ENCODE data around the gene IL7R.

Gene IL7R

GRCh38 chr5:35908228-35908627 lies 51.5 kb downstream of the IL7R start:
- DNase-seq (ENCODE audit: low read depth) = no peak

DNA sequence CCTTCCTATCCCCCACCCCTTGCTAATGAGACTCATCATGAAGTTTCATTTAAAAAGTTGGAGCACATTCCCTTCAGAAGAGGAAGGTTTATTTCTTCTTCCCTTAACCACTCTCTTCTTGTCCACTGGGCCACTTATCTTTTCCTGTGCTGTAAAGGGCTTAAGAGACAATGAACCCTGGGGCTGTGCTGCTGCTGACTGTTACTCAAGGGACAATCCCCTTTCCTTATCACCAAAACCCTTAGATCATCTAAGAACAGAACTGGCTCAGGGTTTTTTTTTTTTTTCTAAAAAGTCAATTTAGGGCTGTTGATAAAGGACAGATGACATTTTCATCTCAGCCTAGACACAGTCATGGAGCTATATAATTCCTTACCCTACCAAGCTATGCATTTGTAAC lies 52.1 kb downstream of the IL7R start:
- no peak for DNase-seq (ENCODE audit: low read depth)

GRCh38 chr5:35919191-35919590 lies 62.5 kb downstream of the IL7R start:
- peak; percentile 15 for DNase-seq (ENCODE audit: low read depth)

- DNase-seq (ENCODE audit: low read depth) = no peak
These were observed 64.2 kb downstream of the IL7R start for GRCh38 chr5:35920890-35921289.

DNA sequence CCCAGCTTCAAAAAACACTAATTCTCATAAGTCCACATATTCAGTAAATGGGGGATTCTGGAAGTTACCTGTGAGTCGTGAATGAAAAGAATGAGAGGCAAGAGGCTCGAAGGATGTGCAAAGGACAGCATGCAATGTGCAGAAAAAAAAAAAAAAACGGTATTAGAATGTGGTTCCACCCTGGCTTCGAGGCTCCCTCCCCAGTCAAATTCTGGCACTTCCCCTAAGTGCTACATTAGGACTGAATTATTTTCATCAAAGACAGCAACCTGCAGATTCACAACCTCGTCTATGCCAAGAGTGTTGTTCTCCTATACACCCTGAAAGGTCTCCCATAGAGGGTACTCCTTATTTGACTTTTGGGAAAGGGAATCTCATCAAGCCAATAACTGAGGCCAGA lies 65.2 kb downstream of the IL7R start:
- DNase-seq (ENCODE audit: low read depth) = no peak

DNA sequence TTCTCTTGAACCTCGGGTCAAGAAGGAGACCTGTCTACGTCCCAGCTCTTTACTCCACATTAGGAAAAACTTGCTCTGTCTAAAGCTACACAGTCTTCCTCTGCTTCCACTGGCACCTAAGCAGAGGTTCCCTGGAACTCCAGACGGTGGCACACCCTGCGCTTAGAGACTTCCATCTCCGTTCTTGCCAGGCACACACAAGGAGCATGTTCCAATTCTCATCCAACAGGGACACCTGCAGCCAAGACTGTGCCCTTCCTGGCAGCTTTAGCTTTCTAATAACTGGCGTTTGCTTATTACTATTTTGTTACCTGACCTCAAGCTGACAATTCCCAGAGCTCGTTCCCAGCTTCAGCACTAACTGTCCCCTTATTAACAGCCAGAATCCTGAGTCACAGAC lies 65.8 kb downstream of the IL7R start:
- DNase-seq (ENCODE audit: low read depth) = no peak

DNA sequence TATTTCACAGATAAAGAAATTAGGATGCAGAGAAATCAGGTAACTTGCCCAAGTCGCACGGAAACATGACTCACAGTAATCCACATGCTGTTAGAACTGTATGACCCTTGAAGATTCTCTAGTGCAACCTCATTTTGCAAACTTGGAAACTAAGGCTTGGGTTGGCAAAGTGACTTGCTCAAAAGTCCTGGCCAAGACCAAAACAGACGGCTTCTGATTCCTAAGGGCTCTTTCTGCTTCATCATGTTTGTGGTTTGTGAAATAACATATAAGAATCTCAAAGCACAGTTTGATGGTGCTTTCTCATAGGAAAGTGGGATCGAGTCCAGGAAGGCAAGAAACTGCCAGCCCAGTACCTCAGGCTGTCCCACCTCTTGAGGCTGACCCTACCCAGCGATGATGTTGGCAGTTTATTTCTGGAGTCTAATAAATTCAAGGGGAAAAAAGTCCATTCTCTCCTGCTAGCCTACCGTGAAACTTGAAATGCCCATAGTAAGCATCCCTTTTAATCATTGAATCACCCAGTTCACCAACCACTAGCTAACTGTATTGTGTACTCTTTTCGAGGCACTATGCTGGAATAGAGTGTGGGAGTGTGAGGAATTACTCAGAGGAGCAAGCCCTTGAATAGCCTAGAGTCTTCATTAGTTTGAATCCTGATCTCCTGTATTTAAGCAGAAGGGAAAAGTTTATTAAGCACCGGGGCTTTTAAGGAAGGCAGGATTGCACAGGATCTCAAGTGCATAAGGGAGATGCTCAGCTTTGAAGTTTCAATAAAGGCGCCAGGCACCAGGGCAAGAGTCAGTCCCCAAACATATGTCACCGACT lies 67.6 kb downstream of the IL7R start:
- peak; percentile 75 for DNase-seq (ENCODE audit: low read depth)

DNA sequence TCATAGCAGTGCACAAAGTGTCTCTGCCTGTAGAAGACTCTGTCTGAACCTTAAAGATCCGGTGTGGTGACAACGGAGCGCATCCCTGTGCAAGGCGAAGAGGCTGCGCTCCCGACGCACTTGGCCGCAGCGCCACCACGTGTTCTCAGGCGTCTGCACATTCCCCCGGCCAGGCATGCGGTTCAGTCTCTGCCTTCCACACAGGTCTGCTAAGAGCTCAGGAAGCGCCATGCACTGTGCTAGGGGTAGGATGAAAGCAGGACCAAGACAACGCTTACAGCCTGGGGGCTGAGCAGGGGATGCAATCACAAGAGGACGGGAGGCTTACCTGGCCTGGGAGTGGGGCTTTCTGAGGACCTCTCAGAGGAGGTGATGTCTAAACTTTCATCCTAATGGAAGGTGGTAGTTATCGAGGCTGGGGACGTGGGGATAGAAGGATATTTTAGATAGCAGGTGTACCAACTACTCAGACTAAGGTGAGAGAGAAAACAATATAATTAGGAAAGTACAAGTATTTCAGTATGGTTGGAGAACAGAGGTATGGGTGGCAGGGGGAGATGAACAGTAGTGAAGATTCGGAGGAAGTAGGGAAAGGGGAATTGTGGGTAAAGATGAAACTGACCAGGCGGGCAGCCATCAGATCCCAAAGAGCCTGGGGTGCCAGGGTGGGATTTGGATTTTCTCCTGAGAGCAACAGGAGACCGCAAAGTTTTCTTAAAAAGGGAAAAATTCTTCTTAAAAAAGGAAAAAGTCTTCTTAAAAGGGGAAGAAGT lies 68.4 kb downstream of the IL7R start:
- peak; percentile 23 for DNase-seq (ENCODE audit: low read depth)

DNA sequence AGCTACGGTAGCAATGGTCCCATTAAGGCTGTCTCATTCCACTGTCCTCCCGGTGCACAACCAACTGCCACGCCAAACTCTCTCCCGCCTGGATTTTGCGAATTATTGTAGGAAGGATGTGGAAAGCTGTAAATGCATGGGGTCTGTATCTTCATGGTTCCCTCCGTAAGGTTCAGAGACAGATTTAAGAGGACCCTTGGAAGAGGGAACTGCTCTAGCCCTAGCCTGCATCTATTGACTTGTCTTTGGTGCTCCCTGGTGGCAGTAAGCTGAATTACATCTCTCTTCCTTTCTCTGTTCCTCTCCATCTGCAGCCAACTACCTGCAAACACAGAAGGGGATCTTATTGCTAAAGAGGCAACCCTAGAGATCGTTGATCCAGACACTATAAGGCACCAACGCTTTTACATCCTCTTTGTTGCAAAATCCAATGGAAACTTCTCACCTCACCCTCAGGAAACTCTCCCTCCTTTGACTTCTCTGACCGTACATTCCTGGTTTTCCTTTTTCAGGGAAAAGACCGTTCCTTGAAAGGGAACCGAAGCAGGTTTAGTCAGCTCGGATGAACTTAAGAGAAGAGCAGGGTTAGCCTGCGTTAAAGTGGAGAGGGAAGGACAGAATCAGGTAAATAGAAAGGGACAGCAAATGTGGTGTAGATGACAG lies 69.8 kb downstream of the IL7R start:
- peak; percentile 24 for DNase-seq (ENCODE audit: low read depth)

Measured in stromal cell of bone marrow (primary cell).